GM19397 (cell line): ENCODE results near the gene KCNMB2.
"Not testable (repeated sequence)": the region's sequence is repeated elsewhere in the genome, so short reads cannot be mapped to it uniquely, and the experiment has no call there.

Experiments
- ATAC-seq: cut with Tn5 transposase; IDR thresholded peaks from one replicate; pipeline ENCODE4 v1.9.1; 2021; ENCODE audit warnings: mild to moderate bottlenecking, moderate library complexity; ENCODE audit not compliant: unreplicated experiment

The KCNMB2 gene

DNA sequence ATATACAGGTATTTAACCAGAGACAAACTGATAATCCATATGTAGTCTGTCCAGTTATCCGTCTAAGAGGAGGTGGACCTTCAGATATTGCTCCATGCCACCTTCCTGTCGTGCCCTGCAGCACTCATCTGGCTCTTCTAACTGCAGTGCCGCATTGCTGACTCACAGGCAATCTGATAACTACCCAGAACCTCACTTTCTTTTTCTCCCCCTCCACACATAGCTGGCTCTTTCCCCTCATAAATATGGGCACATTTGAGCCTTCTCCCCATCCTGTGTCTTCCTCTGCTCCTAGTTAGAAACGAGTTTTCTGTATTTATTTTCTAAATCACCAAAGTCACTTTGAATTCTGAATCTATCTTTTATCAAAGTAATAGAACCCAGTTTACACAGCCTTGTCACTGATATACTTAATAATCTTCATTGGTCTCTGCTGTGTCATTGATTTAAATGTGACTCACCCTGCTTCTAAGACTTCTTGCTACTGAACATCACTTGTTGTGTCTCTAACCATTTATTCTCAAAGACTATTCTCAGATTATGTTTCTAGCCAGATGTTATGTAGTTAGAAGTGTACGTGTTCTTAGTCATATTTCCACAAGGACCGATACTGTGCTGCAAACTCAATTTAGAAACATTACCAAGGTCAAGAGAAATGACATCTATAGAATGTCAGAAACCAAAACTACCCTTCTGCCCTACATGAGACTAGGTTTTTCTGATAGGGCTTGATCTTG is 17.4 kb upstream of the KCNMB2 start:
- ATAC-seq = peak; percentile 84

DNA sequence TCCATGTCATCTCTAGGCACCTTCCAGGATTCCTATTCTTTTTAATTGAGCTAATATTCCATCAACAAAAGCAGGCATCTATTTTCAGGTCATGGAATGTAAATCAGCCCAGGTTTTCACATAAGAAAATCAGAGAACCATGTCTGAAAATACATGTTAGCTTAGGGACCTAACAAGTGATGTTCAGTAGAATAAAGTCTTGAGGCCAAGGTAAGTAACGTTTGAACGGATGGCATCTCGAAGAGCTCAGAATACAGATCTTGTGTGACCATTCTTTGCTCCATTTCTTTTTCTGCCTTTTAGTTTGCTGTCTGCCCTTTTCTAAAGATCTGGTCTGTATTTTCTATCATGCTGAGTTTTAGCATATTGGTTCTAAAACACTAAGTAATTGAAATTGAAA is 16.5 kb upstream of the KCNMB2 start:
- no peak for ATAC-seq

- no peak for ATAC-seq
Observed at GRCh38 chr3:178520451-178520850, 15.8 kb upstream of the KCNMB2 start.

DNA sequence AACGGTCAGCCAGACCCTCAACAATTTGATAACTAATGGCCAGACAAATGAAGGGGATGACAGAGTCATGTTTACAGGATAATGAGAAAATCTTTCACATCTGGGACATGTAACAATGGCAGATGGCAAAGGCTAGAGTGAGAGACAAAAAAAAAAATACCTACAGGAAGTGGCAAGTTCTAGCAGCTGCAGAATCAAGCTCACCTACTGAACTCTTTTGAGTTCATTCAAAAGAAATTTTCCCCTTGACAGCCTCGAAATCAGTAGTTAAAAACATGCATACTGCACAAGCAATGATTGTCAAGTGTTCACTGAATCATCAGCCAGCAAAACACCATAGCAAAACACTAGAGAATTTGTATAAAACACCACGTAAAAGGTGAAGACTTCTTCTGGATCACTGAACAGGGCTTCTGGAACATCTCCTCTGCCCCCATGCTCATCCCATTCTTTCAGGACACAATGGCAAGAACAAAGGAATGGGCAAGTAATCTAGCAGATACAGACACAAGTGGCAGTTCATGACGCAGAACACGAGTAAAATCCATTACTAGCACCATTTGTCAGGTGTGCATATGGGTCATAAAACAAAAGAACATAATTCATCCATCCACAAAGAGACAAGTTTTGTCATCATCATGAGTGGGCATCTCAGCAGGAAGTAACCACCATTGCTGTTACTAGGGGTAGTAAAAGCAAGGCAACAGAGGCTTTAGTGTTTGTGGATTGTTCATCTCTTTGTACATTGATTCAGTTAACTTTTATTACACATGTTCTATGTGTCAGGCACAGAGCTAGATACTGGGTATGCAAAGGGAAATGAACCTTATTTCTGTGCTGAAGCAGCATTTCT is 13.8 kb upstream of the KCNMB2 start:
- ATAC-seq = no peak

GRCh38 chr3:178525251-178525650 is 11.0 kb upstream of the KCNMB2 start:
- no peak for ATAC-seq

DNA sequence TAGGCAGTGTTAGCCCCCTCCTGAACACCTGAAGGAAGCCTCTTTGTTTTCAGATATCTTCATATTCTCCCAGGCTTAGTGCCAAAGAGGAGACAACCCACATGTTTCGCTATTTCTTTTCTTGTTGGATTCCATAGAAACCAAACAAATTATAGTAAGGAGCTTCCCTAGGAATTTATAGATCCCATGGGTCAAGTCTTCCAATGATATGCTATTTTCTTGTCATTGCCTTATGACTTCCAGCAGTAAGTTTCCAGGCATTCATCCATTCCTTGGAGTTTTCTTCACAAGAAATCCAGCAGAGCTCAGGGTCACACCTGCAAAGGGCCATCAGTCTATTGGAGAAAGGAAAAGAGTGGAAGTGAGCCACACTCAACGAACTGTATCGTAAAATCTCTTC is 9.9 kb upstream of the KCNMB2 start:
- ATAC-seq = no peak

- no peak for ATAC-seq
Observed at GRCh38 chr3:178527981-178528380, 8.3 kb upstream of the KCNMB2 start.

GRCh38 chr3:178529606-178530225 is 6.5 kb upstream of the KCNMB2 start:
- ATAC-seq = no peak

GRCh38 chr3:178532476-178532875 is 3.8 kb upstream of the KCNMB2 start:
- no peak for ATAC-seq

DNA sequence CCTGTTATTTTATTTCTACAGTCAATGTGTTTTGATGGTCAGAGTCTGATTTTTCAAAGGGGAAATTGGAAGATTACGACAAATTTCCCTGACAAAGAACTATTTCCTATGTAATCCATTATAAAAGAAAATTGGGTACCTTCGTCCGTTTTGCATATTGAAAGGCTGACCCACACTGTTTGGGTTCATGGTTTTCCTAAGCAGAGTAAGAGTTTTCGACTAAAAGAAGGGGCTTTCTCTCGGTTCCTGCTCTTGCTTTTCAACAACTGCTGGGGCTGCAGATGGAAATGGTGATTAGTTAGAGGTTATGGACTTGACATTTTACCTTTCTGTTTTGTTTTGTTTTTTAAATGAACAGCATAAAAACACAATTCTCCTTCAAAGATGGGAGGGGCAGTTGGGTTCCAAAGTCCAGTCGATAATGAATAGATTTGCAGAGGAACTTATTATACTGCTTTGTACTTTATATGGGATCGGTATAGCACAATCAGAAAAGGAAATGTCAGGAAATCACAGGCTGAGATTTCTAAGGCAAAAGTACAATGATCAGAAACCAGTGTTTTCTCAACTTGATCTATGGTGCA is 978 bp downstream of the KCNMB2 start:
- no peak for ATAC-seq

- no peak for ATAC-seq
Observed at GRCh38 chr3:178538056-178538455, 1.8 kb downstream of the KCNMB2 start.

GRCh38 chr3:178540184-178540583 is 3.9 kb downstream of the KCNMB2 start:
- ATAC-seq = no peak

- ATAC-seq = no peak
Observed at GRCh38 chr3:178545337-178545736, 9.1 kb downstream of the KCNMB2 start.

- no peak for ATAC-seq
Observed at GRCh38 chr3:178546079-178546478, 9.8 kb downstream of the KCNMB2 start.

DNA sequence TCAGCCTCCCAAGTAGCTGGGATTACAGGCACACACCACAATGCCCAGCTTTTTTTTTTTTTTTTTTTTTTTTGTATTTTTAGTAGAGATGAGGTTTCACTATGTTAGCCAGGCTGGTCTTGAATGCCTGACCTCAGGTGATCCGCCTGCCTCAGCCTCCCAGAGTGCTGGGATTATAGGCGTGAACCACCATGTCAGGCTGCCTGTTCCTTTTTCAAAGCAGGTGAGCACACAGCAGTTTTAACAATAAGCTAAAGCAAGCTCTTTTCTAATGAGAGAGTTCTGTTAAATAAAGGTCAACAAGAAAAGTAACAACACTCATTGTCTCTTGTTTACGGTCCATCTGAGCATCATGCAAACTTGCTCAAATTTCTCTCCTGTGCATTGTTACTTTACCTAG is 13.2 kb downstream of the KCNMB2 start:
- ATAC-seq = not testable (repeated sequence)

- no peak for ATAC-seq
Observed at GRCh38 chr3:178551916-178552321, 15.7 kb downstream of the KCNMB2 start.

- ATAC-seq = no peak
Observed at GRCh38 chr3:178558637-178559036, 22.4 kb downstream of the KCNMB2 start.

GRCh38 chr3:178560759-178561158 is 24.5 kb downstream of the KCNMB2 start:
- no peak for ATAC-seq

DNA sequence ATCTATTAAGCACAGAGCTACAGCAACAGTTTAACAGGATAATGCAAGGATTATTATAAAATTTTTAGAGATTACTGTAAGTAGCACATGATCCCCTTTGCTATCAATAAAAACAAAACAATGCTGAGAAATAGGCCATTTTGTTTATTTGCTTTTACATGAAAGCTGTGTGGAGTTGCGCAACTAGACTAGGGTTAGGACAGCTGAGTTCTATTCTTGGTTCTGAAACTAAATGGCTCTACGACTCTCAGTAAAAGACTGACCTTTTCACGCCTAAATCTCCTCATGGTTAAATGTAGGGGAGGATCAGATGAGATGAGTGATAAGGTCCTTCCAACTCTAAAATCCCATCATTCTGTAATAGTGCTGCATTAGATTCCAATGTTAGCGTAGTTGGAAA is 25.0 kb downstream of the KCNMB2 start:
- ATAC-seq = no peak

DNA sequence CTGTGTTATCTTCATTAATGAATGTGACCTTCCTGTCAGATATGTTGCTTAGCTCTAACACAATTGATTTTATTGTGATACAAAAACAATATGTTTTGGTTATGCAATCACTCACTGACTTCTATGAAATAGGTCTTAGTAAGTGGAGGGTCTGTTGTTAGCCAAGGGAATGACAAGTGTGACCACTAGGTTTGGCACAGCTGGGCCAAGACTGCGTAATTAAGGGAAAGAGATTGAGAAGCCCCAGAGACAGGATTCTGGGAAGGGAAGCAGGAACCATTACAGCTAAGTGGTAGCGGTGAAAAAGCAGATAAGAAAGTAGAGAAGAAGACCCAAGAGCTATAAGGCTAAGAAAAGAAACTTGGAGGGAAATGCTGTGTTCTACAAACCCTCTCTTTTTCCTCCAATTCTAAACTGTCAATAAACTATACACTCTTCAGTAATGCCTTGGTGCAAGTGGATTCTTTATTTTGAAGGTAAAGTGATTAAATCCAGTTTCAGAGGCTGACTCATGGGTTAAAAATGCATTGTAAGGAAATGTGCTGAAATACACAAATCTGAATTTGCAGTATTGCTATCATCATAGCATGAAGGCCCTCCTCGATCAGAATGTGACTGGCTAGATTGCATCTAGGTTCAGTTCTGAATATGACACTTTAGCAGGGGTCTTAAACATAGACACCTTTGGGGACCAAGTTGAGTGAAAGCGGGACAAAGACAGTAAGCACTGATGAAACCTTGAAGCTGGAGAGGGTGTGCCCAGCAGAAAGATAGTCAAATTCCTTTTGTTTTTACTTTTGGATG is 26.1 kb downstream of the KCNMB2 start:
- ATAC-seq = no peak

DNA sequence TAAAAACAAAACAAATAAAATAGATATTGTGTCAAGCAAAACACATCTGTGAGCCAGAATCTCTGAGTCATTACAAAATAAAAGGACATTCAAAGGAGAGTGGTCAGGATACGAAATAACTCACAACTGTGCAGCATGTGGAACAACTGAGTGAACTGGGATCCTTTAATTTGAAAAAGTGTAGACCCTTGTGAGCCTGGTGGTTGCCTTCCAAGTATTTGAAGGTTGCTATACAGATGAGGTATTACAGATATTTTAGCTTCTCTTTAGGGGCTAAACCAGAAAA is 26.7 kb downstream of the KCNMB2 start:
- ATAC-seq = no peak
